Type B pancreatic cell (in vitro differentiated cells): ENCODE measurements around the gene RCC2. TPM values are rescaled to one million over a fixed set of nuclear protein-coding genes. Genes with fewer than 3 reads are reported as not detected.

Source experiments
- DNase-seq: peaks from one replicate; pipeline ENCODE4 v3.0.0; 2021; ENCODE audit warnings: mixed read lengths; ENCODE audit not compliant: unreplicated experiment; ENCODE audit errors: extremely low spot score
- H3K27ac Mint-ChIP-seq: 2 replicates; pipeline ENCODE4 v1.8.0; 2021; ENCODE audit warnings: mild to moderate bottlenecking, mixed read lengths
- H3K27me3 Mint-ChIP-seq: 2 replicates; pipeline ENCODE4 v1.8.0; 2021; ENCODE audit warnings: mixed read lengths
- H3K36me3 Mint-ChIP-seq: 2 replicates; pipeline ENCODE4 v1.8.0; 2021; ENCODE audit warnings: mixed read lengths
- H3K4me1 Mint-ChIP-seq: one replicate; pipeline ENCODE4 v1.8.0; 2021; ENCODE audit warnings: mixed read lengths; ENCODE audit not compliant: unreplicated experiment
- H3K4me3 Mint-ChIP-seq: 2 replicates; pipeline ENCODE4 v1.8.0; 2021; ENCODE audit warnings: mild to moderate bottlenecking, mixed read lengths
- H3K9me3 Mint-ChIP-seq: 2 replicates; pipeline ENCODE4 v1.8.0; 2021; ENCODE audit warnings: mixed read lengths
- CTCF ChIP-seq: fragments of 200-600 bp; sonication (generic); conservative IDR thresholded peaks from 2 replicates; pipeline ENCODE4 v1.5.0; 2021; ENCODE audit warnings: antibody characterized with exemption, mild to moderate bottlenecking
- total RNA-seq: library from RNA; stranded (reverse); gene quantifications from 2 replicates; pipeline ENCODE4 v1.2.1, GENCODE V29; 2021; ENCODE audit warnings: low replicate concordance

The RCC2 gene
- total RNA-seq, 1 donor from 2014 or later, result 183 TPM

- H3K27me3 Mint-ChIP-seq, result no peaks in the 10 kb centered on the region
- peaks cover 32% of the 10 kb centered on the region for H3K4me1 Mint-ChIP-seq
- no peak for DNase-seq
- H3K27ac Mint-ChIP-seq, result peak overlapping the region; percentile 70
- H3K9me3 Mint-ChIP-seq, result no peaks in the 10 kb centered on the region
- no peak overlapping the region for H3K4me3 Mint-ChIP-seq
- no peak for TF ChIP-seq CTCF
- H3K36me3 Mint-ChIP-seq, result peaks cover 31% of the 10 kb centered on the region
These were observed 19.0 kb downstream of the RCC2 start for GRCh38 chr1:17420391-17420918.

GRCh38 chr1:17419626-17420328 is 19.7 kb downstream of the RCC2 start:
- peak overlapping the region; percentile 39 for H3K27ac Mint-ChIP-seq
- DNase-seq, result peak; percentile 86
- peak; percentile 100 for TF ChIP-seq CTCF
- H3K36me3 Mint-ChIP-seq, result peaks cover 29% of the 10 kb centered on the region
- H3K4me3 Mint-ChIP-seq, result no peak overlapping the region
- H3K27me3 Mint-ChIP-seq, result no peaks in the 10 kb centered on the region
- no peaks in the 10 kb centered on the region for H3K9me3 Mint-ChIP-seq
- peaks cover 32% of the 10 kb centered on the region for H3K4me1 Mint-ChIP-seq

GRCh38 chr1:17416389-17416788 is 23.1 kb downstream of the RCC2 start:
- no peak overlapping the region for H3K4me3 Mint-ChIP-seq
- peak overlapping the region; percentile 48 for H3K27ac Mint-ChIP-seq
- peaks cover 28% of the 10 kb centered on the region for H3K4me1 Mint-ChIP-seq
- peaks cover 39% of the 10 kb centered on the region for H3K36me3 Mint-ChIP-seq
- DNase-seq, result no peak
- H3K9me3 Mint-ChIP-seq, result no peaks in the 10 kb centered on the region
- TF ChIP-seq CTCF, result no peak
- no peaks in the 10 kb centered on the region for H3K27me3 Mint-ChIP-seq

GRCh38 chr1:17414022-17414421 is 25.5 kb downstream of the RCC2 start:
- no peak overlapping the region for H3K4me3 Mint-ChIP-seq
- no peaks in the 10 kb centered on the region for H3K9me3 Mint-ChIP-seq
- peak overlapping the region; percentile 96 for H3K27ac Mint-ChIP-seq
- H3K27me3 Mint-ChIP-seq, result no peaks in the 10 kb centered on the region
- TF ChIP-seq CTCF, result no peak
- H3K36me3 Mint-ChIP-seq, result peaks cover 41% of the 10 kb centered on the region
- no peak for DNase-seq
- H3K4me1 Mint-ChIP-seq, result peaks cover 11% of the 10 kb centered on the region

GRCh38 chr1:17412093-17412870 is 27.2 kb downstream of the RCC2 start:
- no peaks in the 10 kb centered on the region for H3K27me3 Mint-ChIP-seq
- peak overlapping the region; percentile 72 for H3K4me3 Mint-ChIP-seq
- peaks cover 47% of the 10 kb centered on the region for H3K36me3 Mint-ChIP-seq

More at GRCh38 chr1:17412093-17412870, 27.2 kb downstream of the RCC2 start:
- Mint-ChIP-seq H3K27ac (peak overlapping the region; percentile 96), H3K4me1 (peaks cover 11% of the 10 kb centered on the region), H3K9me3 (no peaks in the 10 kb centered on the region)
- no peak for DNase-seq
- no peak for TF ChIP-seq CTCF
